Ascending aorta (tissue), 2 donors: Measurements from ENCODE around the gene SELPLG. TPM values are rescaled to one million over a fixed set of nuclear protein-coding genes. Genes with fewer than 3 reads are reported as not detected.
A peak's percentile ranks its signal among the peaks of the same experiment; 100 is the strongest.
"Not testable (repeated sequence)": the region's sequence is repeated elsewhere in the genome, so short reads cannot be mapped to it uniquely, and the experiment has no call there.

ENCODE experiments used
- DNase-seq, 2 donors: peaks; one replicate each; pipeline ENCODE4 v3.0.0-alpha.2; 2019; ENCODE audit warnings: low spot score in 2 of 2
- H3K27ac ChIP-seq, 2 donors: fragments of 200-600 bp; sonication (generic); one replicate each; pipeline ENCODE4 v1.5.1; 2016 to 2017; ENCODE audit warnings: mild to moderate bottlenecking in 1 of 2
- H3K27me3 ChIP-seq: fragments of 200-600 bp; sonication (generic); one replicate; pipeline ENCODE4 v1.5.1; 2017
- H3K36me3 ChIP-seq, 2 donors: fragments of 200-600 bp; sonication (generic); one replicate each; pipeline ENCODE4 v1.5.1; 2016
- H3K4me1 ChIP-seq, 2 donors: fragments of 200-600 bp; sonication (generic); one replicate each; pipeline ENCODE4 v1.5.1; 2016 to 2017; ENCODE audit warnings: mild to moderate bottlenecking in 1 of 2
- H3K4me3 ChIP-seq, 2 donors: fragments of 200-600 bp; sonication (generic); one replicate each; pipeline ENCODE4 v1.5.1; 2016 to 2017; ENCODE audit warnings: mild to moderate bottlenecking in 1 of 2
- H3K9me3 ChIP-seq, 2 donors: fragments of 200-600 bp; sonication (generic); one replicate each; pipeline ENCODE4 v1.5.1; 2016
- intact Hi-C: fragments of 100-400 bp; cut with DNase I; formaldehyde crosslinking; loops from one replicate; pipeline ENCODE4 v1.15.1; 2023
- total RNA-seq: library from RNA; depleted of rRNA; stranded (reverse); fragments of >200 nt; gene quantifications from one replicate; pipeline ENCODE4 v1.1.0, GENCODE V29; 2016
- TF ChIP-seq, protein P1 (sequence below), 3 experiments: fragments of 200-600 bp in 2 of 3; fragments of 450-650 bp in 1 of 3; sonication (generic) in 2 of 3; IDR thresholded peaks; one replicate each; pipeline ENCODE4 v1.5.1; 2016 to 2019; ENCODE audit warnings: antibody characterized with exemption in 3 of 3, mild to moderate bottlenecking in 1 of 3, moderate library complexity in 1 of 3

The SELPLG gene
- total RNA-seq, 1 donor from 2014 or later = 2.6 TPM

DNA sequence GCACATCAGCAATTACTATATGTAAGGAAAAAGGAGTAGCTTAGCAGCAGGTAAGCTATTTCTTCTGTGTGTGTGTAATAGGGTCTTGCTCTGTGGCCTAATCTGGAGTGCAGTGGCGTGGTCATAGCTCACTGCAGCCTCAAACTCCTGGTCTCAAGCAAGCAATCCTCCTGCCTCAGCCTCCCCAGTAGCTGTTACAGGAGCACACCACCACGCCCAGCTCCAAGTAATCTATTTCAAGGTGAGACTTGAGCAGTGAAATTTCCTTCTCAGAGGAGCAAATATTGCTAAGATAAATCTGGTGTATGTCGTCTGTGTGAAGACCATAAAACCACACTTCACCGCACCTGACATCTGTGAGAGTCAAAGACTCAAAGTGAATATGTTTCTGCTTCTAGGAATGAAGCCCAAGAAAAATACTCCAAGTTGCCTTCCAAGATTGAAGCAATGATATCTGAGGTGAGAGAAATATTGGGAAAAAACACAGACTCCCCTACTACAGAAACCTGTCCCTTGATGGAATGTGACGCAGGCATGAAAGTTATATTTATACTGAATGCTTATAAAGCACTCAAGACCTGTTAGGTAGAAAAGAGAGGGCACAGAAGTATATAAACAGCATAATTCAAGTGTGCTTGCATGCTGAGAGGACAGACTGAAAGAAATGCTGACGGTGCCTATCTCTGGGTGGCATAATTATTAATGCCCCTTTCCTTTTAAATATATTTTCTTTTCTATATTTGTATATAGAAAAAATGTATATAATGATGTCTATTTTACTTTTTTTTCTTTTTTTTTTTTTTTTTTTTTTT lies 2.5 kb upstream of the SELPLG start:
- Histone ChIP-seq H3K27ac (no peak overlapping the region), H3K36me3 (no peaks in the 10 kb centered on the region), H3K9me3 (no peaks in the 10 kb centered on the region), H3K4me1 (peaks cover 7 to 15% of the 10 kb centered on the region in 2 donors), H3K4me3 (no peak overlapping the region), H3K27me3 (no peaks in the 10 kb centered on the region)
- no peak for DNase-seq
- TF ChIP-seq, protein P1, sequence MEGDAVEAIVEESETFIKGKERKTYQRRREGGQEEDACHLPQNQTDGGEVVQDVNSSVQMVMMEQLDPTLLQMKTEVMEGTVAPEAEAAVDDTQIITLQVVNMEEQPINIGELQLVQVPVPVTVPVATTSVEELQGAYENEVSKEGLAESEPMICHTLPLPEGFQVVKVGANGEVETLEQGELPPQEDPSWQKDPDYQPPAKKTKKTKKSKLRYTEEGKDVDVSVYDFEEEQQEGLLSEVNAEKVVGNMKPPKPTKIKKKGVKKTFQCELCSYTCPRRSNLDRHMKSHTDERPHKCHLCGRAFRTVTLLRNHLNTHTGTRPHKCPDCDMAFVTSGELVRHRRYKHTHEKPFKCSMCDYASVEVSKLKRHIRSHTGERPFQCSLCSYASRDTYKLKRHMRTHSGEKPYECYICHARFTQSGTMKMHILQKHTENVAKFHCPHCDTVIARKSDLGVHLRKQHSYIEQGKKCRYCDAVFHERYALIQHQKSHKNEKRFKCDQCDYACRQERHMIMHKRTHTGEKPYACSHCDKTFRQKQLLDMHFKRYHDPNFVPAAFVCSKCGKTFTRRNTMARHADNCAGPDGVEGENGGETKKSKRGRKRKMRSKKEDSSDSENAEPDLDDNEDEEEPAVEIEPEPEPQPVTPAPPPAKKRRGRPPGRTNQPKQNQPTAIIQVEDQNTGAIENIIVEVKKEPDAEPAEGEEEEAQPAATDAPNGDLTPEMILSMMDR (IDR thresholded peaks at IDR 0.05) = no peak
- intact Hi-C loops = no loop called here

DNA sequence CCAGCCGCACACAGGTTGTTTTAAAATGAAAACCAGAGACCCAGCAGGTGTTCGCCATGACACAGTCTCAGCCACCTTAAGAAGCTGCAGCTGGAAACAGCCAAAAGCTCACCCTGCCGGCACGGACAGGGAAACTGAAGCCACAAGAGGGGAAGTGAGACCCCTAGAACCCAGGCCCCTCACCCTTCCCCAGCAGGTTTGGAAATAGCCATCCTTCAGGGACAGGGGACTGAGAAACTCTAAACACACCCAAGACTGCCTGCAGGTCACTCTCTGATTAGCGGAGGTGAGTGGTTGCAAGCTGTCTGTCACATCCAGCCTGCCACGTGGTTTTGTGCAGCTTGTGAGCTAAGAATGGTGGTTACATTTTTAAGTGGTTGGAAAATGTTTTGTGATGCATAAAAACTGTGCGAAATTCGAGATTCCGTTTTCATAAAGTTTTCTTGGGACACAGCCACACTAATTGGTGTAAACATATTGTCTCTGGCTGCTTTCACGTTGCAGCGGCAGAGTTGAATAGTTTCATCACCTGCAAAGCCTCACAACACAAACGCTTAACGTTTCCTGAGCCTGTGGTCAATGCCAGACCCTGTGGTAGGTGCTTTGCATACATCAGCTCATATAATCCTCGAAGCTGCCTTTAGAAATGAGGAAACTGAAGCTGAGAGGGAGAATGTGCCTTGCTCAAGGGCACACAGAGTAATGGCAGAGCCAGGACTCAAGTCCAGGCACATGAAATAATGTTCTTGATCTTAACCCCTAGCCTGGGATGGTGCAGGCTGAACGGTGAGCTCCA lies 1.7 kb upstream of the SELPLG start:
- Histone ChIP-seq H3K27me3 (no peaks in the 10 kb centered on the region), H3K4me3 (no peak overlapping the region), H3K9me3 (no peaks in the 10 kb centered on the region), H3K4me1 (peaks cover 7 to 15% of the 10 kb centered on the region in 2 donors), H3K27ac (no peak overlapping the region), H3K36me3 (no peaks in the 10 kb centered on the region)
- DNase-seq = no peak
- intact Hi-C loops = no loop called here
- TF ChIP-seq, protein P1 (IDR thresholded peaks at IDR 0.05) = no peak

DNA sequence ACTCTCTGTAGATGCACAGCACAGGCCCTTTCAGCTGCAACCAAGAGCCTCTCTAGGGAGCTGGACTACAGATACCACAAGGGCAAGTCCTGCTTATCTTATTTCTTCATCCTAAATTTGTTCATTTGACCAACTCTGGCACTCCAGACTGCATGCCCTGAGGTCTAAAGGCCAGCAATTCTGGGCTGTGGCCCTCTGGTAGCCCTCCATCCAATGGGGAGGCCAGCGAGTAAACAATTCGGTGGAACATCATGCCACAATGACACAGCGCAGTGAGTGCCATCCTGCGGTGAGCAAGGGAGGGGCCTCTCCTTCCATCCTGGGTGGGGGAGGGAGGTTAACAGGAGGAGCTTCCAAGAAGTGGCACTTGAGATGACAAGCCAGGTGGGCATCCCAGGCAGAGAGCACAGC lies 652 bp upstream of the SELPLG start:
- Histone ChIP-seq H3K4me3 (no peak overlapping the region), H3K4me1 (peaks cover 7 to 15% of the 10 kb centered on the region in 2 donors), H3K27me3 (no peaks in the 10 kb centered on the region), H3K27ac (peak overlapping the region in 1 of 2 donors; percentile 27), H3K36me3 (no peaks in the 10 kb centered on the region), H3K9me3 (no peaks in the 10 kb centered on the region)
- no peak for DNase-seq
- TF ChIP-seq, protein P1 (IDR thresholded peaks at IDR 0.05) = no peak
- intact Hi-C loops = no loop called here

DNA sequence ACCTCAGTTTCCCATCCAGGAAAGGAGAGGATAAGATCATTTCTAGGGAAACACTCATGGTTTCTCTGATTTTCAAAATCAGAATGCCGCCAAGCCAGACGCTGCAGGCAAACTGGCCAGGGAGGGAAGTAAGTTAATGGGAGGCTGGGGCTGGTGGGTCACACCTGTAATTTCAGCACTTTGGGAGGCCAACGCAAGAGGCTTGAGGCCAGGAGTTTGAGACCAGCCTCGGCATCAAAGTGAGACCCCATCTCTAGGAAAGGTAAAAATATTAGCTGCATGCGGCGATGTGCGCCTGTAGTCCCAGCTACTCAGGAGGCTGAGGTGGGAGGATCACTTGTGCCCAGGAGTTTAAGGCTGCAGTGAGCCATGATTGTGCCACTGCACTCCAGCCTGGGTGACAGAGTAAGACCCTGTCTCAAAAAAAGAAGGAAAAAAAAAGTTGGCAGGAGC lies 587 bp downstream of the SELPLG start:
- DNase-seq = no peak
- peaks cover 2 to 10% of the 10 kb centered on the region in 2 donors for H3K4me1 ChIP-seq
- no peaks in the 10 kb centered on the region for H3K36me3 ChIP-seq
- H3K4me3 ChIP-seq = peak overlapping the region in 1 of 2 donors; percentile 38
- intact Hi-C loops = no loop called here
- H3K27ac ChIP-seq = peak overlapping the region in 1 of 2 donors; percentile 16
- TF ChIP-seq, protein P1 (IDR thresholded peaks at IDR 0.05) = no peak
- H3K9me3 ChIP-seq = no peaks in the 10 kb centered on the region
- no peaks in the 10 kb centered on the region for H3K27me3 ChIP-seq

DNA sequence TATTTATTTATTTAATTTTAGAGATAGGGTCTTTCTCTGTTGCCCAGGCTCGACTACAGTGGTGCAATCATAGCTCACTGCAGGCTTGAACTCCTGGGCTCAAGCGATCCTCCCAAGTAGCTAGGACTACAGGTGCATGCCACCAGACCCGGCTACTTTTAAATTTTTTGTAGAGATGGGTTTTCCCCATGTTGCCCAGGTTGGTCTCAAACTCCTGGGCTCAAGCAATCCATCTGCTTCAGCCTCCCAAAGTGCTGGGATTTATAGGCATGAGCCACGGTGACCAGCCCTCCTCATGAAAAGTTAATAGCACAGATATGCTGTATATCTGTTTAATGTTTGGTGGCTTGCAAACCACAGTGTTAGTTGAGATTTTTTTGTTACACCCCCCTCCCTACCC lies 2.4 kb downstream of the SELPLG start:
- H3K9me3 ChIP-seq, DNase-seq, H3K27ac ChIP-seq, H3K27me3 ChIP-seq, H3K4me3 ChIP-seq, H3K4me1 ChIP-seq, H3K36me3 ChIP-seq, intact Hi-C loops: not testable (repeated sequence)
